K562 (cell line): ENCODE data around the gene PCMTD2. TPM values are rescaled to one million over a fixed set of nuclear protein-coding genes. Genes with fewer than 3 reads are reported as not detected.

Experiments used
- ATAC-seq: fragments of 200-7000 bp; cut with Tn5 transposase; 3 replicates; pipeline ENCODE4 v1.9.1; 2020; ENCODE audit warnings: moderate library complexity
- BruUV-seq: library from RNA; stranded (reverse); fragments of 400-500 nt; replicated peaks from 2 replicates; lab custom pipeline; 2021; lab: Mats Ljungman, UMichigan
- CTCF ChIA-PET: fragments of 300-600 bp; formaldehyde crosslinking; extraction: SDS; loops from one replicate; lab custom pipeline; 2021; ENCODE audit warnings: low intra/inter-chr PET ratio; lab: Yijun Ruan, JAX
- POLR2A ChIA-PET: fragments of 300-600, 350-650 bp; sonication (Branson Sonifier 250); formaldehyde crosslinking; extraction: SDS; loops from one replicate; lab custom pipeline; 2021; ENCODE audit warnings: antibody characterized with exemption, inconsistent platforms; lab: Yijun Ruan, JAX
- DNase-seq, 4 experiments: peaks; one replicate each; pipeline versions ENCODE4 v3.0.0 to v3.0.0-alpha.2; 2011 to 2018; ENCODE audit warnings: low spot score in 3 of 4, mixed read lengths in 3 of 4; ENCODE audit errors: extremely low read depth in 1 of 4
- FAIRE-seq: peaks from 2 replicates; lab custom pipeline; 2011; peaks lifted over from hg19 to GRCh38; lab: Jason Lieb, UNC
- H2AFZ ChIP-seq: 2 replicates; pipeline ENCODE4 v1.6.0; 2011; ENCODE audit warnings: low read depth, low read length, control low read depth, inconsistent platforms
- H3K27ac ChIP-seq: fragments of 200-600 bp; 3 replicates; pipeline ENCODE4 v1.8.0; 2011; ENCODE audit warnings: low read depth, mild to moderate bottlenecking, control low read depth, inconsistent platforms, low read length, moderate library complexity, mixed read lengths; ENCODE audit errors: extremely low read depth
- H3K27me3 ChIP-seq, 2 experiments: fragments of 300-600 bp in 1 of 2; 2 replicates in 1 of 2; 3 replicates in 1 of 2; pipeline versions ENCODE4 v1.6.0 to v1.8.0; 2011; ENCODE audit warnings: inconsistent platforms in 2 of 2, low read length in 2 of 2, mild to moderate bottlenecking in 1 of 2, mixed read lengths in 1 of 2, moderate library complexity in 1 of 2; ENCODE audit not compliant: control insufficient read depth in 2 of 2, insufficient read depth in 2 of 2
- H3K36me3 ChIP-seq: fragments of 300-600 bp; 3 replicates; pipeline ENCODE4 v1.8.0; 2011; ENCODE audit warnings: mild to moderate bottlenecking, low read length, inconsistent platforms; ENCODE audit not compliant: control insufficient read depth, insufficient read depth
- H3K4me1 ChIP-seq, 2 experiments: fragments of 200-600 bp in 1 of 2; replicated peaks in 1 of 2; 2 replicates in 1 of 2; 3 replicates in 1 of 2; pipeline versions ENCODE4 v1.5.1 to v1.8.0; 2011; ENCODE audit warnings: inconsistent platforms in 2 of 2, low read length in 2 of 2, mild to moderate bottlenecking in 1 of 2, mixed read lengths in 1 of 2, moderate library complexity in 1 of 2; ENCODE audit not compliant: control insufficient read depth in 2 of 2, insufficient read depth in 2 of 2
- H3K4me2 ChIP-seq: 2 replicates; pipeline ENCODE4 v1.6.1; 2011; ENCODE audit warnings: low read length, control low read depth, inconsistent platforms, mixed read lengths; ENCODE audit not compliant: insufficient read depth
- H3K4me3 ChIP-seq: fragments of 200-600 bp; sonication (generic), shearing (Covaris generic); 2 replicates; pipeline ENCODE4 v1.5.1; 2016; ENCODE audit warnings: control low read depth, inconsistent platforms
- H3K79me2 ChIP-seq: fragments of 200-600 bp; 3 replicates; pipeline ENCODE4 v1.8.0; 2011; ENCODE audit warnings: low read length, inconsistent platforms; ENCODE audit not compliant: control insufficient read depth, insufficient read depth
- H3K9ac ChIP-seq, 2 experiments: 2 replicates each; pipeline versions ENCODE4 v1.6.0 to v1.6.1; 2011; ENCODE audit warnings: low read depth in 2 of 2, low read length in 2 of 2, control low read depth in 1 of 2, inconsistent platforms in 1 of 2, mild to moderate bottlenecking in 1 of 2, mixed read lengths in 1 of 2; ENCODE audit not compliant: insufficient read depth in 1 of 2
- H3K9me1 ChIP-seq: one replicate; pipeline ENCODE4 v1.6.0; 2011; ENCODE audit warnings: inconsistent platforms, mild to moderate bottlenecking, low read length, moderate library complexity; ENCODE audit not compliant: control insufficient read depth, insufficient read depth
- H3K9me3 ChIP-seq: replicated peaks from 2 replicates; pipeline ENCODE4 v1.5.1; 2011; ENCODE audit warnings: low read depth, low read length, inconsistent platforms; ENCODE audit not compliant: control insufficient read depth, insufficient read depth
- H4K20me1 ChIP-seq: replicated peaks from 2 replicates; pipeline ENCODE4 v1.6.1; 2011; ENCODE audit warnings: low read length, inconsistent platforms, mixed read lengths; ENCODE audit not compliant: control insufficient read depth, insufficient read depth
- EZH2 ChIP-seq: IDR thresholded peaks from 2 replicates; pipeline ENCODE4 v1.6.1; 2012; ENCODE audit warnings: low read depth, mild to moderate bottlenecking, inconsistent platforms, low read length, borderline replicate concordance
- TAL1 ChIP-seq: fragments of 450-650 bp; IDR thresholded peaks from 2 replicates; pipeline ENCODE4 v1.6.1; 2016; ENCODE audit warnings: mild to moderate bottlenecking
- TARDBP ChIP-seq: fragments of 450-650 bp; IDR thresholded peaks from 2 replicates; pipeline ENCODE4 v1.6.1; 2016
- ZBTB1 ChIP-seq: sonication (generic); formaldehyde crosslinking; IDR thresholded peaks from 2 replicates; pipeline ENCODE4 v1.8.1; 2023; ENCODE audit warnings: missing genetic modification reagents, low read depth, mild to moderate bottlenecking, borderline replicate concordance
- ZKSCAN1 ChIP-seq: fragments of 150-350 bp; IDR thresholded peaks from 2 replicates; pipeline ENCODE4 v1.6.1; 2016; ENCODE audit warnings: low read depth, low read length
- ZNF3 ChIP-seq: fragments of 250-450 bp; sonication (Bioruptor Pico); IDR thresholded peaks from 2 replicates; pipeline ENCODE4 v1.5.0; 2021; ENCODE audit warnings: mild to moderate bottlenecking, moderate library complexity
- ZNF436 ChIP-seq: fragments of 250-450, 450-650 bp; sonication (Bioruptor Pico); formaldehyde crosslinking; IDR thresholded peaks from 2 replicates; pipeline ENCODE4 v1.7.0; 2020; ENCODE audit warnings: mild to moderate bottlenecking
- ZNF583 ChIP-seq: fragments of 250-450 bp; sonication (Bioruptor Pico); IDR thresholded peaks from 2 replicates; pipeline ENCODE4 v1.4.0; 2020
- WGBS: fragments of 100-300 bp; shearing (Covaris generic); methylation state at CpG from one replicate; pipeline ENCODE4 v1.1.6; 2016; ENCODE audit warnings: low coverage, mixed read lengths; ENCODE audit not compliant: insufficient coverage; ENCODE audit errors: missing lambda C conversion rate; 5-methylcytosine and 5-hydroxymethylcytosine counted together
- in situ Hi-C: fragments of 300-500 bp; cut with MboI; formaldehyde crosslinking; loops from 4 replicates; pipeline ENCODE4 v1.15.0; 2018; ENCODE audit warnings: inconsistent platforms, mixed read lengths
- intact Hi-C: fragments of 100-400 bp; cut with micrococcal nuclease; formaldehyde crosslinking; loops from 2 replicates; pipeline ENCODE4 v1.14.2; 2022
- polyA plus RNA-seq, 8 experiments: library from polyadenylated mRNA; depleted of rRNA in 4 of 8; stranded (reverse) in 5 of 8; unstranded in 3 of 8; fragments of >200 nt; fragmentation: Nextera tagmentation in 2 of 8; fragmentation: Illumina TruSeq in 1 of 8; extraction: Ambion mirVana in 2 of 8; extraction: Trizol in 1 of 8; gene quantifications; 2 replicates each; pipeline versions ENCODE4 v1.2.1 to v1.2.3, GENCODE V29; 2011 to 2014; ENCODE audit warnings: inconsistent platforms in 1 of 8, missing spikeins in 1 of 8
- total RNA-seq, 7 experiments: library from RNA; depleted of rRNA in 6 of 7; stranded (reverse); fragments of >200 nt in 6 of 7; fragmentation: Illumina TruSeq in 2 of 7; extraction: Trizol in 2 of 7; gene quantifications; 2 replicates each; pipeline versions ENCODE4 v1.2.1 to v1.2.3, GENCODE V29; 2011 to 2021; ENCODE audit warnings: low replicate concordance in 1 of 7
- TF ChIP-seq, protein P1 (sequence below): fragments of 450-650 bp; IDR thresholded peaks from 2 replicates; pipeline ENCODE4 v1.7.0; 2016; ENCODE audit warnings: borderline replicate concordance
- TF ChIP-seq, protein P2 (sequence below): sonication (generic); formaldehyde crosslinking; IDR thresholded peaks from 2 replicates; pipeline ENCODE4 v1.8.1; 2023; ENCODE audit warnings: mild to moderate bottlenecking, missing genetic modification reagents
- TF ChIP-seq, protein P3 (sequence below): sonication (generic); formaldehyde crosslinking; IDR thresholded peaks from 2 replicates; pipeline ENCODE4 v1.8.0; 2022; ENCODE audit warnings: mild to moderate bottlenecking, missing genetic modification reagents
- TF ChIP-seq, protein P4 (sequence below): IDR thresholded peaks from 2 replicates; pipeline ENCODE4 v1.6.1; 2012; ENCODE audit warnings: low read depth, low read length, improper control_type of control experiment, borderline replicate concordance

The PCMTD2 gene
- total and polyA plus RNA-seq, 9 of the 15 experiments (the other 6 are each of a cell fraction or from before 2014, with no cell fraction given) = 11.3 to 49.3 (median 28.4) TPM

DNA sequence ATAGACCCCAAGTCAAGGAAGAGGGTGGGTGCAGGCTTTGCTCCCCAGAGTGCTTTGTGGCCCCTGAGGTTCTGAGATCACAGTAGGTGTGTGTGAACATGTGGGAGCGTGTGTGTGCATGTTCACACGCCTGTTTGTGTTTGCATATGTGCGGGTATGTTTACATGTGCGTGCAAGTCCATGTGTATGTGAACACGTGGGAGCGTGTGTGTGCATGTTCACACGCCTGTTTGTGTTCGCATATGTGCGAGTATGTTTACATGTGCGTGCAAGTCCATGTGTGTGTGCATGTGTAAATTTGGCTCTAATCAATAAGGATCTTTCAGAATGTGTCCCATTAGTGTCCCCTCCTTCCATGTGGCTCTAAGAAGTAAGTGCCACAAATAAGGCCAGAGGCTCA, 41.4 kb upstream of the PCMTD2 start:
- in situ Hi-C loops (no loop called here), intact Hi-C loops (no loop called here)
- H4K20me1 ChIP-seq = peaks cover 16% of the 10 kb centered on the region
- H3K9me3 ChIP-seq = no peaks in the 10 kb centered on the region
- H3K9me1 ChIP-seq = no peaks in the 10 kb centered on the region
- CTCF ChIA-PET = no interaction called here
- WGBS = 13% methylated on average over 10 of the region's 10 CpGs
- peaks cover 37 to 67% of the 10 kb centered on the region in 2 experiments for H3K27me3 ChIP-seq
- TF ChIP-seq, protein P1, sequence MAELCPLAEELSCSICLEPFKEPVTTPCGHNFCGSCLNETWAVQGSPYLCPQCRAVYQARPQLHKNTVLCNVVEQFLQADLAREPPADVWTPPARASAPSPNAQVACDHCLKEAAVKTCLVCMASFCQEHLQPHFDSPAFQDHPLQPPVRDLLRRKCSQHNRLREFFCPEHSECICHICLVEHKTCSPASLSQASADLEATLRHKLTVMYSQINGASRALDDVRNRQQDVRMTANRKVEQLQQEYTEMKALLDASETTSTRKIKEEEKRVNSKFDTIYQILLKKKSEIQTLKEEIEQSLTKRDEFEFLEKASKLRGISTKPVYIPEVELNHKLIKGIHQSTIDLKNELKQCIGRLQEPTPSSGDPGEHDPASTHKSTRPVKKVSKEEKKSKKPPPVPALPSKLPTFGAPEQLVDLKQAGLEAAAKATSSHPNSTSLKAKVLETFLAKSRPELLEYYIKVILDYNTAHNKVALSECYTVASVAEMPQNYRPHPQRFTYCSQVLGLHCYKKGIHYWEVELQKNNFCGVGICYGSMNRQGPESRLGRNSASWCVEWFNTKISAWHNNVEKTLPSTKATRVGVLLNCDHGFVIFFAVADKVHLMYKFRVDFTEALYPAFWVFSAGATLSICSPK = no peak
- TF ChIP-seq, protein P2, sequence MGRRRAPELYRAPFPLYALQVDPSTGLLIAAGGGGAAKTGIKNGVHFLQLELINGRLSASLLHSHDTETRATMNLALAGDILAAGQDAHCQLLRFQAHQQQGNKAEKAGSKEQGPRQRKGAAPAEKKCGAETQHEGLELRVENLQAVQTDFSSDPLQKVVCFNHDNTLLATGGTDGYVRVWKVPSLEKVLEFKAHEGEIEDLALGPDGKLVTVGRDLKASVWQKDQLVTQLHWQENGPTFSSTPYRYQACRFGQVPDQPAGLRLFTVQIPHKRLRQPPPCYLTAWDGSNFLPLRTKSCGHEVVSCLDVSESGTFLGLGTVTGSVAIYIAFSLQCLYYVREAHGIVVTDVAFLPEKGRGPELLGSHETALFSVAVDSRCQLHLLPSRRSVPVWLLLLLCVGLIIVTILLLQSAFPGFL (CRISPR knock-in tag) = no peak
- TF ChIP-seq ZKSCAN1 (no peak), ZNF3 (CRISPR knock-in tag) (no peak), TAL1 (no peak), ZNF583 (CRISPR knock-in tag) (no peak), ZBTB1 (no peak), TARDBP (no peak), ZNF436 (CRISPR knock-in tag) (no peak), EZH2 (no peak)
- TF ChIP-seq, protein P3, sequence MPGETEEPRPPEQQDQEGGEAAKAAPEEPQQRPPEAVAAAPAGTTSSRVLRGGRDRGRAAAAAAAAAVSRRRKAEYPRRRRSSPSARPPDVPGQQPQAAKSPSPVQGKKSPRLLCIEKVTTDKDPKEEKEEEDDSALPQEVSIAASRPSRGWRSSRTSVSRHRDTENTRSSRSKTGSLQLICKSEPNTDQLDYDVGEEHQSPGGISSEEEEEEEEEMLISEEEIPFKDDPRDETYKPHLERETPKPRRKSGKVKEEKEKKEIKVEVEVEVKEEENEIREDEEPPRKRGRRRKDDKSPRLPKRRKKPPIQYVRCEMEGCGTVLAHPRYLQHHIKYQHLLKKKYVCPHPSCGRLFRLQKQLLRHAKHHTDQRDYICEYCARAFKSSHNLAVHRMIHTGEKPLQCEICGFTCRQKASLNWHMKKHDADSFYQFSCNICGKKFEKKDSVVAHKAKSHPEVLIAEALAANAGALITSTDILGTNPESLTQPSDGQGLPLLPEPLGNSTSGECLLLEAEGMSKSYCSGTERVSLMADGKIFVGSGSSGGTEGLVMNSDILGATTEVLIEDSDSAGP = no peak
- TF ChIP-seq, protein P4, sequence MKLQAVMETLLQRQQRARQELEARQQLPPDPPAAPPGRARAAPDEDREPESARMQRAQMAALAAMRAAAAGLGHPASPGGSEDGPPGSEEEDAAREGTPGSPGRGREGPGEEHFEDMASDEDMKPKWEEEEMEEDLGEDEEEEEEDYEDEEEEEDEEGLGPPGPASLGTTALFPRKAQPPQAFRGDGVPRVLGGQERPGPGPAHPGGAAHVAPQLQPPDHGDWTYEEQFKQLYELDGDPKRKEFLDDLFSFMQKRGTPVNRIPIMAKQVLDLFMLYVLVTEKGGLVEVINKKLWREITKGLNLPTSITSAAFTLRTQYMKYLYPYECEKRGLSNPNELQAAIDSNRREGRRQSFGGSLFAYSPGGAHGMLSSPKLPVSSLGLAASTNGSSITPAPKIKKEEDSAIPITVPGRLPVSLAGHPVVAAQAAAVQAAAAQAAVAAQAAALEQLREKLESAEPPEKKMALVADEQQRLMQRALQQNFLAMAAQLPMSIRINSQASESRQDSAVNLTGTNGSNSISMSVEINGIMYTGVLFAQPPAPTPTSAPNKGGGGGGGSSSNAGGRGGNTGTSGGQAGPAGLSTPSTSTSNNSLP = no peak
- H3K4me2 ChIP-seq = no peak overlapping the region
- ATAC-seq (no peak), DNase-seq (no peak), FAIRE-seq (no peak)
- no peak overlapping the region for H3K4me3 ChIP-seq
- H3K9ac ChIP-seq = 0 out of 4 replicates have a peak overlapping the region, but pooled peaks of 1 of the 2 experiments have one; percentile 21
- POLR2A ChIA-PET = interaction anchor here (0.8 kb wide), 1 partner anchor 23 kb away, joined by 3 read pairs; no protein-coding TSS in a partner anchor
- H3K27ac ChIP-seq = no peak overlapping the region; the same call in 2 of the 3 replicates
- peaks cover 15 to 30% of the 10 kb centered on the region in 2 experiments; a peak in 4 of 5 replicates for H3K4me1 ChIP-seq
- no peaks in the 10 kb centered on the region for H3K79me2 ChIP-seq
- no peaks in the 10 kb centered on the region for H3K36me3 ChIP-seq
- no TSS peak for BruUV-seq
- no peak overlapping the region for H2AFZ ChIP-seq
